HCEC 1CT (cell line): Measurements from ENCODE around the gene RGS10.

Experiments used
- DNase-seq: peaks from one replicate; pipeline ENCODE4 v3.0.0-alpha.2; 2017

RGS10 gene

DNA sequence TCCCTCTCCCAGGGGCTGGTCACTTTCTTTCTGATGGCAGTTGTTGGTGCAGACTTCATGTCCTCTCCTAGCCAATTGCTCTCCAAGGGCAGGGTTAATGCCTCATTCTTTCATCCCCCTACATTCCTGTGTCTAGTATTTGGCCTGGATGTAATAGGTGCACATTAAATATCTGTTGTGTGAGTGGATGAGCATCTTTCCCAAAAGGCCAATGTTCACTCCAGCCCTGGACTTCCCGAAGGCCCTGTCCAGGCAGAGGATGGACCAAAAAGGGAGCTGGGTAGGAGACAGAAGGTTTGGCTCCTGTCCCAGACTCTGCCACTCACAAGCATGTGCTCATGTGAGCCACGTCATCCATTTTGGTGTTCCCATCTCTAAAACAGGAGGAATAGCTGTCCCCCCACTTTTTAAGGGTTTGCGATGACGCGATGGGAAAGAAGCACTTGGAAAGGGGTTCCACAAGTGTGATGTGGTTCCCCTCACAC is 47.5 kb downstream of the RGS10 start:
- peak; percentile 36 for DNase-seq

DNA sequence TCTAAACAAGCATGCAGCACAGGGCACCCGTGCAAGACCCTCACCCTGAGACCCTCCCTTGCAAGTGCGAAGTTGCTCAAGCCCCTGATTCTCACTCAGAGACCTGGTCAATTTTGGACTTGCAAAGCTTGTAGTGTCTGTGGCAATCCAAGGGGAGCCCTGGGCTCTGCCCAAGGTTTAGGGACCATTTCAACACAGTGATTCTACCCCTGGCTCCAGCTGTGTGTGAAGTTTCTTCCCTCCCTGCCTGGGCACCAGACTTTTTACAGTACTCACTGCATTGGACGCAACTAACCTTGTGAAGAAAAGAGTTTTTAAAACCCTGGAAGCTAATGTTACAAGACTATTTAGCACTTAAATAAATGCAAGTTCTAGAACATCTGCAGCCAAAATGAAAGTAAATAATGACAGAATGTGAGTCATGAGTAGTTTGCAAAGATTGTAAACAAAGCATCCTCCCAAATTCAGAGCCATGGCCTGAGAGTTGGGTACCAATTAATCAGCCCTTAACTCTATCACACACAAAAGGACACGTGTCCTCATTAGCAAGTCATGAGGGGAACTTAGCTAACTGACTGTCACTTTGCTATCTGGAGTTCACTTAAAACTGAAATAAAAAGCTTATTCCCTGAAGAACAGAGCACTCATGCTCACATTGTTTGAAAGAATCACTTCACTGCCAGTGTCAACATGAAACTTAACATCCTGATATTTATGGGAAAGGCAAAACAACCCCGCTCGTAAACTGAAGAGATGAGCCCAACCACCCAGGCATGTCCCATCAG is 48.1 kb downstream of the RGS10 start:
- DNase-seq, result peak; percentile 52

DNA sequence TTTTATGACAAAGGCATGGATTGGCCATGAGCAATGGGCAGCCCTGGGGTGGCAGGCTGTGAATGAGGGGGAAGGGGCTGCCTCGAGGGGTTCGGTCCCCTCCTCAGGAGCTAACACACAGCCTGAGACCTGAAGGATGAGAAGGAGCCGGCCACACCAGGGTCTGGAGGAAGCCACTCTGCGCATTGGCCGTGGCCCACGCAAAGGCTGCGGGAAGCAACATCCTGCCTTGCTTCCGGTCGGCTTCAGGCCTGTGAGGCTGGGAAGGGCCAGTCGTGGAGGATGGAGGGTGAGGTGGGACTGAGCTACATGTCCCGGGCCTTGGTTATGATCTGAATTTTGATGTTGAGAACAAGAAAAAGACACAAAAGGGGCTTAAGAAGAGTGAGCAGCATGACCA is 49.4 kb downstream of the RGS10 start:
- no peak for DNase-seq

DNA sequence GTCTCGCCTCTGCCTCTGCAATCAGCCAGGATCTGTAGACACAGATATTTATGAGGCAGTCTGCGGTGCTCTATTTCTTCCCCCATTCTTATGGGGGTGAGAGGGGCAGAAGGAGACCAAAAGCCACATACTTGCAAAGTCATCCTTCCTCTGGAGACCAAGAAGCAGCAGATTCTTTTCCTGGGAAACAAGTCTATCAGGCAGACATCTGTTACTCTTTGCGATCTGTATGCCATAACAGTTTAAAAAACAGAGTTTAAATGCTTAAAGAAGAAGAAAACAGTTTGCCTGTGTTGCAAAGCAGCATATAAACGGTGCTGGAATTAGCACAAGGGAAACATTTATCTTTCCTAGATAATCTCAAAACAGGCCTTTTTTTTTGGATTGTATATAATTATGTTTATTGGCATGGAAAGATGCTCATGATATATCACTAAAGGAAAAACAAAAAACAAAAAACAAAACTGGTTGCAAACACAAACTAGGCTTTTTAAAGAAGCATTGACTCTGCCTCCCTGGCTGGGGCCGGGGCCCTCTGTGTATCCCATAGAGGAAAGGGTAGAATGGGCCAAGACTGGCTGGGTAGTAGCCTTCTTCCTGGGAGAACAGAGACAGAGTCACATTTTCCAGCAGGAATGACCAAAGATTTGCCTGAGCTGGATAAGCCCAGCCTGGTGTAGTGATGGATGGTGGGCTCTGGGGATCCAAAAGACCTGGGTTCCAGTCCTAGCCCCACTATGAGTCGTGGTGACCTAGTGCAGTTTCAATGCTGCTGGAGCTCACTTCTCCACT is 50.4 kb downstream of the RGS10 start:
- DNase-seq, result no peak

DNA sequence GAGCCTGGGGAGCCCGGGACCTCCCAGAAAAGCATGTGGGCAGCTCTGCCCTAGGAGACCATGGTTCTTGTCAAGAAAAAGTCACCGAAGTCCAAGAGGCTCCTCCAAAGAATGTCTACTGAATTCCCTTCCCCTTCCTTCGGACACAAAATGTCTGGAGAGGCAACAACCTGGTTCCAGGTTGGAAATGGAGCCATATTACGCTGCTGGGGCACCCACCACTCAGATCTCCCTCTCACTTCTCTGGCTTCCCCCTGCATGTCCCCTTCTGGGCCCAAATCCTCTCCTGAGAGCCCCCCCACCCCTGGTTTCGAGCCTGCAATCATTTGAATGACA is 52.6 kb downstream of the RGS10 start:
- no peak for DNase-seq

DNA sequence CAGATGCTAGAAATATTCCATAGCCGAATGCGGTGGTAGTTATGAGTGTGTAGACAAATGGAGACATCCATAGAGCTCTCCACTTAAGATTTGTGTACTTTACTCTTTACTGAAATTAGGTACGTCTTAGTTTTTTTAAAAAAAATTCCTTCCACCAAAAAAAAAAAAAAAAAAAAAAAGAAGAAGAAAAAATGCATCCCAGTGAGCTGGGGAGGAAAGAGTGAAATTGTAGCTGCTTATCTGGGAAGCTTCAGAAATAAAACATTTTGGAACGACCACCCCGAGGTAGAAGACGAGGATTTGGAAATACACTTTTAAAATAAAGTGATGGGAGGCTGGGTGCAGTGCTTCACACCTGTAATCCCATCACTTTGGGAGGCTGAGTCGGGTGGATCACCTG is 53.8 kb downstream of the RGS10 start:
- no peak for DNase-seq

DNA sequence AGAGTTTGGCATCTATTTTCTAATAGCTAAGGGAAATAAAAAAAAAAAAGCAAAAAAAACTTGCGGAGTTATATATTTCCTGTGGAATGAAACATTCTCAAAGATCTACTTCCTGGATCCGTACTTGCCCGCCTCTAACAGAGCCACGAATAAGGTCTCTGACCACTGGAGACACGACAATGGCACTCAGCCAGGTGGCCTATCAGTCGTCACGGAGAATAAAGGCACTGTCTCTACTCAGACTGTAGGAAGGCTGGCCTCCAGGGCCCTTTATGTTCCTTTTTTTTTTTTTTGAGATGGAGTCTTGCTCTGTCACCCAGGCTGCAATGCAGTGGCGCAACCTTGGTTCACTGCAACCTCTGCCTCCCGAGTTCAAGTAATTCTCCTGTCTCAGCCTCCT is 58.7 kb downstream of the RGS10 start:
- DNase-seq, result no peak

DNA sequence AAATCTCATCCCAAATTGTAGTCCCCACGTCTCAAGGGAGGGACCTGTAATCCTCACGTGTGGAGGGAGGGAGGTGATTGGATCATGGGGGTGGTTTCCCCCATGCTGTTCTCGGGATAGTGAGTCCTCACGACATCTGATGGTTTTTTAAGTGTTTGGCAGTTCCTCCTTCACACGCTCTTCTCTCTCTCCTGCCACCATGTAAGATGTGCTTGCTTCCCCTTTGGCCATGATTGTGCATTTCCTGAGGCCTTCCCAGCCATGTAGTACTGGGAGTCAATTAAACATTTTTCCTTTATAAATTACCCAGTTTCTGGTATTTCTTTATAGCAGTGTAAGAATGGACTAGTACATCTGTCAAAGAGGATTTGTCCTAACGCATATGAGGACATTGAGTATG is 59.5 kb downstream of the RGS10 start:
- DNase-seq, result no peak

DNA sequence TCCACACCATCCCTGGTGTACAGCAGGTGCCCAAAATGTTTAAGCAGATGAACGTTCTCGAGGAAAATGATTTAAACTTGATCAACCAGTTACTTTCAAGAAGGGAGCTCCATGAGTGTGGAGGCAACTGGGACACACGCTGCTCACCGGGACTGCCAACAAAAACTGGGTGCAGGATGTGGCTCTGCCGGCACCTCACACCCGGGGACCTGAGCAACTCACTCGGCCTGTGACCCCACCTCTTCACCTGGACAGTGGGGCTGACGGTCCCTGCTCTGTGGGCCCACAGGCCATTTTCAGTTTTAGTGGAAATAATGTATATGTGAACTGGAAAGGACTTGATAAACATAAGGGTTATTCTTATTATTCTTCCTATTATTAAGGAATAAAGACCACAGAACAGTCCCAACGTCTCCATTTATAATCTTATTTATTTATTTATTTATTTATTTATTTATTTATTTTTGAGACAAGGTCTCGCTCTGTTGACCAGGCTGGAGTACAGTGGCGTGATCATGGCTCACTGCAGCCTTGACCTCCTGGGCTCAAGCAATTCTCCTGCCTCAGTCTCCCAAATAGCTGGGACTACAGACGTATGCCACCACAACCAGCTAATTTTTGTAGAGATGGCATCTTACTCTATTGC is 60.6 kb downstream of the RGS10 start:
- no peak for DNase-seq

DNA sequence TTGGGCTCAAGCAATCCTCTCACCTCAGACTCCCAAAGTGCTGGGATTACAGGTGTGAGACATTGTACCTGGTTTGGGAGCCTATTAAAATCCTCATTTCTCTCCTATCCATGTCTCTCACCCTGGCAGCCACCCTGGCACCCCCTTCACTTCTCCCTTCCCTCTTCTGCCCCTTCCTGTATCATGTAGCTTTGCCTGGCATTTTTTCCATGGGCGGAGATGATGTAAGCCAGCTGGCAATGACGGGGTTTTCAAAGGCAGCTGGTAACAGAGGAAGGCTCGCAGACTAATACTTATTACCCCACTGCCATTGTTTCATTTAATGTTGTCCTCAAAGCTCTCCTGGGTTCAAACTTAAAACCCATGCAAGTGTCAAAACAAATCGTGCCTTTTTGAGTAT is 61.9 kb downstream of the RGS10 start:
- no peak for DNase-seq

DNA sequence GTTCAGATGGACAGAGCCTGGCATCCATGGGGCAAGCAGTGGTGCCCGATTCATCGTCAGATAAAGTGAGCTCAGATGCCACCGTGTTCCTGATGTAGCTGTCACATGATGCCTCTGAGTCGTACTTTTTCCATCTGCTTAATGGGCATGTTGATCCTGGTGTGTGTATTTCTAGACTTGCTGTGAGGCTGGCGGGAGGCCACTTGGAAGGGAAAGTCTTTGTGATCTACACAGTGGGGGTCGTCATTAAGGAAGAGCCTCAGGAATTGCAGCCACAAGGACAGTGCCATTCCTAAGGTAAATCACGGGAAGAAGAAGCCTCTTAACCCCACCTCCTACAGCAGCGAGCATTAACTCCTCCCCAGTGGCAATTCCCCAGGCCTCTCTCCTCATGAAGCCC is 63.0 kb downstream of the RGS10 start:
- no peak for DNase-seq

DNA sequence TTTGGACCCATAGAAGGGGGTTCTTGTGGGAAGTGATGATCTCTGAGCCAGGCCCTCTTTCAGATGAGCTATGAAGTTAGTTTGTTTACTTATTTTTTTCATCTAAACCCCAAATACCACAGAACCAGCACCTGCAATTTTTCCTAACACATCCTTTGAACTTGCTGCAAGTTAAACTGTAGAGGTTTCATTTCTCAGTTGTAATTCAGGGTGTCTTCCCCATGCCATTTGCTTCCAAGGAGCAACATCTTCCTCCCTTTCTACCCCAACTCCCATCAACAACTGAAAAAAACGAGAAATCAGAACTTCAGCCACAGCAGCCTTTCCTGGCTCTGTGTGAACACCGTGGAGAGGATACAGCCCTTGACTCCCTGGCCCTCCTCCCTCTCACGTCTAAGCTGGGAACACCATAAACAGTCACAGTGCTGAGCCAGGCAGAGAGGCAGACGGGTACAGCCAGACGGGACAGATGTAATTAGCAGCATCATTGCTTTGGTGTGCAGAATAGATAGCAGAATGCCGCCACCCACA is 63.6 kb downstream of the RGS10 start:
- DNase-seq, result no peak

DNA sequence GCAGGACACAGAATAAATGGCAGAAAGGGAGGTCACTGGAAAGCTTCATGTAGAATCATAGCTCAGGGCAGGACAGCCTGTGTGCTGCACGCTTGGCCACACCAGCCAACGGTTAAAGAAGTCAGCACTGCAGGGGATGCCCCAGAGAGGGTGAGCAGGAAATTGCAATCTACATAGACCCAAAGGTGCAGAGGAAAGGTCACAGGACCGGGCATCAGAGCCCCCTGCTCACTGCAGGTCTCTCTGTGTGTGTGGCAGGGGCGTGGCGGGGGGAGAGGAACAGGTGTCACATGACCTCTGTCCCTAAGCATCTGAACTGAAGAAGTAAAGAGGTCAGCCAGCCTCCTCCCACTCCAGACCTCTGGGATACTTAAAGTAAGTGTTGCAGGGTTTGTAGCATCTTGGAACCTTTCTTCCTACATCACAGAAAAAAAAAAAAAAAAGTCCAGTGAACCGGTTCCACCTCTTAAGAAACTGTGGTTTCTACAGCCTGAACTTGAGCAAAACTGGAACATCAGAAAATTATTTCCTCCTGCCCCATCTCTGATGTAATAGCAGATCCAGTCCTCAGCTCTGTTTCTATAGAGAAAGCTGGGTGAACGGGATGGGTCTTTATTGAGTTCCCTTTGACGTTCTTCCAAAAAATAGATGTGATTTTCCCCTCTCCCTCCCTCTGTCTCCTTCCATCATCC is 64.3 kb downstream of the RGS10 start:
- no peak for DNase-seq

DNA sequence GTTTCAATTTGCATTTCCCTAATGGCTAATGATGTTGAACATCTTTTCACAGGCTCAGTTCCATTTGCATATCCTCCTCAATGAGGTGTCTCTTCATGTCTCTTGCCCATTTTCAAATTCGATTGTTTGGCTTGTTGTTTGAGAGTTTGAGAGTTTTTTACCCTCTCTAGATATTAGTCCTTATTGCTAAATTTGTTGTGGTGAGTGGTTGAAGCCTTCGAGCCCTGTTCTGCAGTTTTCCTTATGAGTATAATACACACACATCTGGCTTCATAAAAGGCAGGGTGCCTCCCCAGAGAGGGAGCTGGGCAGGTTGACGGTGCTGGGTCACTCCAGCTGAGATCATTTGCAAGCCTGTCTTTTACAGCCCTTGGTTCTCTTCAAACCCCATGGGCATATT is 65.1 kb downstream of the RGS10 start:
- DNase-seq, result no peak

DNA sequence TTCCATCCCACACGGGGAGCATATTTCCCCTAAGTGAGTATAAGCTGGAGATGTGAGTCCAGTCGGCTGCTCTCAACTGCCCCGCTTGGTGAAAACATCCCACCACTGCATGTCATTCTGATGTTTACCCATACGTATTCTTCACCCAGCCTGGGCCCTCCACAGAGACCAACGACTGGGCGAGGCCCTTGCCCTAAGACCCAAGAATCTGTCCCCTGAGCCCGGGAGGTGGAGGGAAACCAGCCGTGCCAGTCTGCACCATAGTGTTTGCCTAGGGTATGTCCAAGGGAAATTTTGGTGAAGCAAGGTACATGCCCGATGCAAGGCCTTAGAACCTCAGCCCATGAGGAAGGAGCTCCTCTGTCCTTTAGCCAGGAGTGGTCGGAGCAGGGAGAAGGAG is 67.9 kb downstream of the RGS10 start:
- DNase-seq, result no peak

DNA sequence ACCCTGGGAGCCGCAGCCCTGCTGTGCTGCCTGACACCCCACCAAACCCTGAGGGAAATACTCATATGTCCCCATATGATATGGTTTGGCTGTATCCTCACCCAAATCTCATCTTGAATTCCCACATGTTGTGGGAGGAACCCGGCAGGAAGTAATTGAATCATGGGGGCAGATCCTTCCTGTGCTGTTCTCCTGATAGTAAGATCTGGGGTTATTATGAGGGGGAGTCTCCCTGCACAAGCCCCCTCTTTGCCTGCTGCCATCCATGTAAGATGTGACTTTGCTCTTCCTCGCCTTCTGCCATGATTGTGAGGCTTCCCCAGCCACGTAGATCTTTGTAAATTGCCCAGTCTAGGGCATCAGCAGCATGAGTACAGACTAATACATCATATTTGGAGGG is 68.7 kb downstream of the RGS10 start:
- DNase-seq, result no peak

DNA sequence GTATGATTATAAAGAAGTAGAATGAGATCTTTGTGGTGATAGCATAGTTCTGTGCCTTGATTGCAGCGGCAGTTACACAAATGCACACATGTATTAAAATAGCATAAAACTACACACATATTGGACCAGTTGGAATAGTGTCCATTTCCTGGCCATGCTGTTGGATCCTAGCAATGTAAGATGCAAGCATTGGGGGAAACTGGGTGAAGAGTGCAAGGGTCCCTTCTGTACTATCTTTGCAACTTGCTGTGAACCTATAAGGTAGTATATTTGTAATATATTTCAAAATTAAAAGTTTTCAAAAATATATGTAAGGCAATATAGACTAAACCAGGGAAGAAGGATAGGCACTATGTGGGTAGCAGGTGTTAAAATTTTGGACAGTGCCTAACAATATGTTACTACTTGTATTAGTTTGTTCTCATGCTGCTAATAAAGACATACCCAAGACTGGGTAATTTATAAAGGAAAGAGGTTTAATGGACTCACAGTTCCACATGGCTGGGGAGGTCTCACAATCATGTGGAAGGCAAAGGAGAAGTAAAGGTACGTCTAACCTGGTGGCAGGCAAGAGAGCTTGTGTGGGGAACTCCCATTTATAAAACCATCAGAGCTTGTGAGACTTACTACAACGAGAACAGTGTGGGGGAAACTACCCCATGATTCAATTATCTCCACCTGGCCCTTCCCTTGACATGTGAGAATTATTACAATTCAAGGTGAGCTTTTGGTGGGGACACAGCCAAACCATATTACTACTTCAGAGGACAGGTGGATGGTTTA is 71.4 kb downstream of the RGS10 start:
- no peak for DNase-seq

DNA sequence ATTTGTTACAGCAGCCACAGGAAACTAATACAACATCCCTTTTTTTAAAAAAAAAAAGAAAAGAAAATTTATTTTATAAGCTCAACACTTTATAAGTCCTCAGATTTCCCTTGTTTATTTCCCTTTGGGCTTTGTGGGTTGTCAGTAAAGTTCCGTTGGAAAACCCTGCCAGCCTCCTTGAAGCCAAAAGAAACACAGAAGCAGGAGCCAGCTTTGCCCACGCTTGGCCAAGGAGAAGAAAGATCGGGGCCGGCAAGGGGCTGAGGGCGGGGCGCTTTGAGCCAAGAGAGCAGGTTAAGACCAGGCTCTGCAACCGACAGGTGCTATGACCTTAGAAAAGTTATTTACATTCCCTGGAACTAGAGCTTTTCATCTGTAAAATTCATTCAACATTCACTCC is 72.7 kb downstream of the RGS10 start:
- no peak for DNase-seq

DNA sequence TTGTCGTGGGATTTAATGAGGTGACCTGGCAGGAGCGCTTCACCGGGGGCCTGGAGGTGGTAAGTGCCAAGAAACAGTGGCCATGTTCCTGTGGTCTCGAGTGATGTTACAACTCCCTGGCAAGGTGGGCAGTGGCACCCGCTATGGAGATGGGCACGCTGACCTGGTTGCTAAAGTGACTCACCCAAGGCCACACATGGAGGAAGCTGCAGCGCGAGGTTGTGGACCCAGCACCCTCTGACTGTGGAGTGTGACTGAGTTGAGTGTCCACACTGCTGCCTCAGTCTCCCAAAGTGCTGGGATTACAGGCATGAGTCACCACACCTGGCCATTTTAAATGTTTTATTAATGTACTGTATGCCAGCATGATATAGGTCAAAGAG is 73.2 kb downstream of the RGS10 start:
- no peak for DNase-seq

DNA sequence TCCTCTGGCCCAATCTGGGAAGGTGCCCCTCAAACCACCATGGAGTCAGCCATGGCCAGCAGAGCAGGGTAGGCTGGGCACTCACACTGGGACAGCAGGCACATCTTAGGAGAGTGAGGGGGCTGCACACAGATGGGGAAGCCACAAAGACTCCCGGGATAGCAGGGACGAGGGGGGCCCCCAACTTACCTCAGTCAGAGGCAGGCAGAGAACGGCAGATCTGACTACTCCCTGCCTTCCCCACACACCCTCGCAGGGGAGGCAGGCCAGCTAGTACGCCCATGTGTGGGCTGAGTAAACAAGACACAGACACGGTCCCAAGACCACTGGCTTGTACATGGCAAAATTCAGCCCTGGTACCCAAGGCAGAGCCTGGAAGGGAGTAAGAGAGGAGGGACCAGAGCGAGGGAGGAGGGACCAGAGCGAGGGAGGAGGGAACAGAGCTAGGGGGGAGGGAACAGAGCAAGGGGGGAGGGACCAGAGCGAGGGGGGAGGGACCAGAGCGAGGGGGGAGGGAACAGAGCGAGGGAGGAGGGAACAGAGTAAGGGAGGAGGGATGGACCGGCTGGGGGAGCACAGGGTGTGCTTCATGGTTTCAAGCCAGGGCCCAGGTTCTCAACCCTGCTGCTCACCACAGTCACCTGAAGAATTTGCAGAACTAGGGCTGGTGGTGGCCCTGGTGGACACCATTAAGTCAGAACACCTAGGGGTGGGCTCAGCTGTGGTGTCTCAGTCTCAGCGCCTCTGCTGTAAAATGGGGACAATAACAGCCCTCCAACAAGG is 73.8 kb downstream of the RGS10 start:
- DNase-seq, result no peak

DNA sequence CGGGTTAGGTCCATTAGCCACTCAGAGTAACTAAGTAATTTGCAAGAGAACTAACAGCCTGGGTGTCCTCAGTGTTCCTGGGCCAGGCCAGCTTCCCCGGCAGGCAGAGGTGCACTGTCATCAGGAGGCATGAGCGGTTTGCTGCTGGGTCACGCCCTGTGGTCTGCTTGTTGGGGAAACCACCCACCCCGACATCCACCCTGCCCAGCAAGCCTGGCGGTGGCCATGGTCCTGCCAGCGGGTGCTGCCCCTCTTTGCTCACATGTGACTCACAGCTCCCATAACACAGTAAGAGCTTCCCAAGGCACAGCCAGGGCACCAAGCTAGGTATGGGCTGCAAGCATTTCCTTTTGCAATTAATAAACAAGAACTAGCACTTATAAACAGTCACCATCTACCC is 75.9 kb downstream of the RGS10 start:
- DNase-seq, result no peak

DNA sequence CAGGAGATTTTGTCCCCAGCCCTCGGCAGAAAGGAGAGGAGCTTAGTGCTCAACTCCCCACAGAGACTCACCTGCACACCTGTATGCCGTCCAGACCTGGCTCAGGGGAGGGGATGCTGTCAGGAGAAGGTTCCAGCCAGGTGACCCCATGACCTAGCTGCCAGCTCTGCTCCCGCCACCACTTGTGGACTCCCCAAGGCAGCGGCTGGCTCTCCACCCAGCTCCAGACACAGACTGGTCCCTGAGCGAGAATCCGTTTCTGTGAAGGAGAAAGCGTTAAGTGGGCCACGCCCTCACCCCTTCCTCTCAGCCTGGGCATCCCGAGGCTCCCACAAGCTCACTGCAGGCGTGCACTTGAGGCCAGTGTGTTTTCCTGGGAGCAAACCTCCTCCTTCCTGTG is 76.4 kb downstream of the RGS10 start:
- DNase-seq, result no peak
